Nucleus accumbens (tissue), 56 donors: ENCODE data around the gene GRB10.
"Not testable (repeated sequence)": the region's sequence is repeated elsewhere in the genome, so short reads cannot be mapped to it uniquely, and the experiment has no call there.

Experiments
- DNase-seq, 56 donors: peaks; one replicate each; lab custom pipeline; 2025; lab: John Stamatoyannopoulos, UW

GRB10 gene

DNA sequence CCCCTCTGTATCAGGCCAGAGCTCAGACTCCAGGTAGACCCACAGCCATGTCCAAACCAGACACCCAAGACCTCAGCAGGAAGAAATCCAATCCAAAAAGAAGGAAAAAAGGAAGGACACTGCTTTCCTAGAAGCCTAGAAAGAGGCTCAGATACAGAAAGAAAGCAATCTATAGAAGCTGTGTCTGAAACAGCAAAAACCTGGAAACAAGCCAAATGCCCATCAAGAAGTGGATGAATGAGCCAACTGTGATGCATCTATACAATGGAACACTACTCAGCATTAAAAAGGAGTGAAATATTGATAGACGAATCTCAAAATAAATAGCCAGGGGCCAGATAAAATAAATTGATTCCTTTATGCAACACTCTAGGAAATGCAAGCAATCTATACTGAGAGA lies 31.6 kb downstream of the GRB10 start:
- DNase-seq = no peak

DNA sequence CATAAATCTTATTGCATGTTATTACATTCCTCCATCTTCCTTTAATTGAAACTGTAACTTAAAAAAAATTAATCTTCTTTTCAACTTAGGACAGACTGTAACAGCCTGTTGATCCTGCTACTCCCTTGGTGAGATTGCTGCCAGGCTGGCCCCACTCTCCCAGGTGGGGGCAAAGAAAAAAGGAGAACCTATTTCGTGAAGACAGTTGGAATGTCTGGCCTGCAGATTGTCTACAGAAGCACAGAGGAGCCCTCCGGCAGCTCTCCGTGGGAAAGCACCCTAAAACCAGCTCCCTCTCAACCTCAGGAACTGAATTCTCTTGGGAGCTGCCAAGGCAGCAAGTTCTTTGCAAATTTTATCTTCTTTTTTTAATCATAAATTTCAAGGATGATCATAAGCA lies 32.8 kb downstream of the GRB10 start:
- no peak for DNase-seq

DNA sequence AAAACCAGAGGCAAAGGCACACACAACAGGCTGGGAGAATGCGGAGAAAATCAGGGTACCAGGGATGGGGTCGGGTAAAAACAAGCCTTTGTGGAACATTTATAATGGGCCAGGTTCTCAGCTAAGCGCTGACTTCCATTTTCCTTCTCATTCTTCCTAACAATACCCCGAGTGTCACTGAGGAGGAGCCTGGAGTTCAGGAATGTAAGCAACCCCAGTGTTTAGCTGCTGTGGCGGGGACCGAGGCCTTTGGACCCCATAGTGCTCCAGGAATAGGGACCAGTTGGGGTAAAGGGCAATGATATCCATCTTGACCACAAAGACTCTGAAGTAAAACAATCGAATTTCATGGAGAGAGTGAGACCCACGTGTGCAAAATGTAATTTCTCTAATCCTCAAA lies 34.2 kb downstream of the GRB10 start:
- no peak for DNase-seq

DNA sequence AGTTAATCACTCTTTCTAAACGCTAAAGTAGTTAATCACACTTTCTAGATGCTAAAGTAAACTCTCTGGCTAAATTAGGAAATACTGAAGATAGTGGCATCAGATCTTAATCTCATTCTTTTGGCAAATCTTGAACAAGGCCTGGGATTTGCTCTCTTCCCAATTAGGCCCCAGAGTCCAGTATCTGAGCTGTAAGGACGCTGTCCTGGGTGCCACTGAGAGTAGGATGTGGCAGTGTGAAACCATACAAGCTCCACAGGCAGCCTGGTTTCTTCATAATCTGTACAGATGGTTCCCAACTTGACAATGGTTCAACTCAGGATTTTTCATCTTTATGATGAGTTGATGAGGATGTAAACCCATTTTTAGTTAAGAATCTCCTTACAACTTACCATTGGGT lies 36.9 kb downstream of the GRB10 start:
- DNase-seq = no peak

DNA sequence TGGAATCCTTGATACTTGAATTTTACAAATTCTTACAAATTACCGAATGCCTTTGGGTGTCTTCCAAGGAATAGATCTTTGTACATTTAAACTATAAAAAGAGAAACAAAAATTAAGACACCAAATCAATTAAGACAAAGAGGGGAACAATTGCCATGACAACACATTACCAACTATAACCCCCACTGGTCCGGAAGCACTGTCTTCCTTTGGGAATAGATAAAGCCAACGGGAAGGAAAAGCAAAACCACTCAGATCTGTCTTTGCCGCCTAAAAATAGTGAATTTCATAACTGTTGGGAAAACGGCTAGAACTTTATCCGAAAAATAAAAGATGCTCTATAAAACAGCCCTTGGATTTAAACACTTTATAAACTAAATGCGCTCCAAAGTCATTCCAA lies 37.4 kb downstream of the GRB10 start:
- no peak for DNase-seq

DNA sequence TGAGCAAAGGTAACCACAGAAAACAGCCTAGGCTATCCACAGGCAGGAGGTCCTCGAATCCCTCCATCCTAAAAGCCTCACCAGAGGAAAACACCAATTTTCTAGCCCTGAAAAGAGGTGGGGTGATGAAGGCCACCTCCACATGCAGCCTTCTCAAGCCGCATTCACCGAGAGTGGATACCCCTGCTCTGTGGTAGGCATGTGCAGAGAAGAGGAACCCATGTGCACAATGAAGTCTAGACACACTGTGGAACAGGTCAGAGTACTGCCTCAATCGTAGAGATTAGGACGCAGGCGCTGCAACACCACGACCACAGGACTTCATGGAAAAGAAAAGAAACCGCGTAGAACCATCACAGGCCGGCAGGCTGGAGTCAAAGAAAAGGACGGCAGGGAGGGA lies 38.8 kb downstream of the GRB10 start:
- DNase-seq = no peak

DNA sequence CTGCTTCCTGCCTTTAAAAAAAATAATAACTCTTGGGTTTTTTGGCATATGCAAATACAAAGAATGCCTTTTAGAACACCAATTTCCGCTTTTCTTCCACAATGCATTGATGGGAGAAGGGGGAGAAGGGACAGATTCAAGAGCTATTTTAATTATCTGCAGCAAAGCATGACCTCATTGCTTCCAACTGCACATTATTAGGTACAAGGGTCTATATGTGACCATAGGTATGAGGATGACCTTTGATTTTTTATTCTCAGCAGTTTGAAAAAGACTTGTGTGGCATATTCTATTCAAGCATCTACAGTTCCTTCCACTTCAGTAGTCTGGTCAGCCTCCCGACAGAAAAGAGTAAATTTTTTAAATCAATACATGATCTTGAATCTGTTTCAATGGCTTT lies 39.7 kb downstream of the GRB10 start:
- no peak for DNase-seq

DNA sequence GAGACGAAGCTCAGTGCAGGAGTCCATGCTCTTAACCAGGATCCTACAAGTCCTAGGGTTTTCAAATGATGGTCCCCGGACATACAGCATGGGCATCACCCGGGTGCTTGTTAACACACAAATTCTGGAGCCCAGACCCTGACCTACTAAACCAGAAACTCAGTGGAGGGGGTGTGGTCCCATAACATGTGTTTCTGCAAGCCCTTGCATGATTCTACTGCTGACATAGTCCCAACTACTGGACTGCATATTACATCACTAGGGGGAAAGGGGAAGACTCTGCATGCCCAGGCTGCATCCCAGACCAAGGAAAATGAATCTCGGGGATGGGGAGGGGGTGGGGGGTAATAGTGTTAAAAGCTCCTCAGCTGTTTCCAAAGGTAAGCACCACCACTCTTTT lies 40.3 kb downstream of the GRB10 start:
- DNase-seq = no peak

DNA sequence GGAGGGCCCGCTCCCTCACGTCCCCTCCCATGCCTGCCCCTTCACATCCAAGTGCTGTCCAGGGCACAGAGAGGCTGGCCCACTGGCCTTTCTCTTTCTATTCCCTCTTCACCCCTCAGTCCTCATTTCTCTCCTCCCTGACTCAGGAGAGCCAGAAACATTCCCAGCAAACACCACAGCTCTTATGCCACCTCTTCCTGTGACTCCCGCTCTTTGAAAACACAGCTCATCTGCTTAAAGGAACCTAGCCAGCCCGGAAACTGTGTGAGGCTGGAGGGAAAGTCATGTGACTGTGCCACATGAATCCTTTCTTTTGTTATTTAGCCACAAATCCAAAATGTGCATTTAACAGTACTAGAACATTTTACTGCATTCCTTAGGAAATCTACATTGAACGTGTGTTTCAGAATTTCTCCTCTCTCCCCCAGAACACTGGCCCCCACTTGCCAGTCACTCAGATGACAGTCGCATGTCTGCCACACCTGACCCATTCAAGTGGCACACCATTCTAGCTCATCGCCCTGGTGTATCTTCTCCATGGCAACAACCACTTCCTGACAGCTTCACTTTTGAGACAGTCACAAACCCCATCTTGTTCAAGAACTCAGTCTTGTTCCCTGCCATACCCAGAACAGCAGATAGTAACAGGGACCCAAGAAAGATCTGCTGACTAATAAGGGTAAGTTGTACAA lies 42.8 kb downstream of the GRB10 start:
- peak in 6 of 56 donors; percentile 11 to 26 (median 14) for DNase-seq

DNA sequence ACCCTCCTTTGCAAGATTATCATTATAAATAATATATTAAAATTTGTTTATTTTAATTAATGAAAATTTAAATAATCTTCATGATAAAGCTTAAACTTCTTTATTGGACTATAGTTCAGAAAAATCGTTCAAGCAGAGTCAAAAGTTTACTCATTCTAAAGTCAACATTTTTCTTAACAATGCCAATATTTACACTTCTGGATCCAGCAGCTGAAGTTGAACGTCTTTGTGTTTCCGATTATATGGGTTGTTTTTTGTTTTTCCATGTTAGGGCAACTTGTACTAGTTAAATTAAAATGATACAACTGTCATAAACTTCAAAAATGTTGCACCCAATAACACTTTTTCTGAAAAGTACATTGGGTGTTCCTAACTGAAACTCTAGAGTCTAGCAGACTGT lies 43.8 kb downstream of the GRB10 start:
- no peak for DNase-seq

DNA sequence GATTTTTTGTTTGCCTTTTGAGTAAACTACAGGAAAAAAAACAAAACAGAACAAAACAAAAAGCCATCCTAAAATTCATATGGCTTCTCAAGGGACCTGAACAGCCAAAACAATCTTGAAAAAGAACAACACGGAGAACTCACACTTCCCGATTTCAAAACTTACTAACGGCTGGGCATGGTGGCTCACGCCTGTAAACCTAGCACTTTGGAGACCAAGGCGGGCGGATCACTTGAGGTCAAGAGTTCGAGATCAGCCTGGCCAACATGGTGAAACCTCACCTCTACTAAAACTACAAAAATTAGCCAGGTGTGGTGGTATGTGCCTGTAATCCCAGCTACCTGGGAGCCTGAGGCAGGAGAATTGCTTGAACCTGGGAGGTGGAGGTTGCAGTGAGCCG lies 46.9 kb downstream of the GRB10 start:
- DNase-seq = not testable (repeated sequence)

DNA sequence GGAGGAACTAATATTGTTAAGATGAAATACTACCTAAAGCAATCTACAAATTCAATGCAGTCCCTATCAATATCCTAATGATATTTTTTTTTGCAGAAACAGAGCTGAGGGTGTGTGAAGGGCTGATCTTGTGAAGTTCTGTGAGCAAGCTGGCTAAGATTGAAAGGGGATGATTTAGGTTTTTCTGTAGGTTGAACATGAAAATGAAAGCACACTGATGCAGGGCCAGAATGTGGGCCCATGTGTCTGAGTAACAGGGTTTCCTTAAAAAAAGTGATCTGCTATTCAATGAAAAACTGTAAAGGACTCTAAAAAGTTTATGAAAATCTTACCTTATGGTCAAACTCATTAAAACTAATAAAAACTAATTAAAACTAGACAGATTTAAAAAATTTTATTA lies 47.4 kb downstream of the GRB10 start:
- DNase-seq = no peak

DNA sequence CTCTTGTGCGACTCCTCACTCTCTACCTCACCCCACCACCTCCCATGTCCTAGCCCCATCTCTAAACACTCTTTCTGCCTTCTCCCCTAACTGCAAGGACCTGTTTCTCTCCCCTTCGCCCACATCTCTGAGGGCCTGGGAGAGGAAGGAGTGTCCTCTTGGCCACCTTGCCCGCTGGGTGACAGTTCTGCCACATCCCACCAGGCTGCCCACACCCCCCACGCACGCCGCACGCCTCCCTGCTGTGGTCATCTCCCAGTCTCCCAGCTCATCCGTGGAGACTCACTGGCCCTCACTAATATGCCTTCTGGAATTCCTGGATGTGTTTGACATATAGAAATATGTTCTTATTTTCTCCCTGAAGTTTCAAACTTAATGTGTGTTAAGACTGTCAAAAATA lies 48.5 kb downstream of the GRB10 start:
- no peak for DNase-seq

DNA sequence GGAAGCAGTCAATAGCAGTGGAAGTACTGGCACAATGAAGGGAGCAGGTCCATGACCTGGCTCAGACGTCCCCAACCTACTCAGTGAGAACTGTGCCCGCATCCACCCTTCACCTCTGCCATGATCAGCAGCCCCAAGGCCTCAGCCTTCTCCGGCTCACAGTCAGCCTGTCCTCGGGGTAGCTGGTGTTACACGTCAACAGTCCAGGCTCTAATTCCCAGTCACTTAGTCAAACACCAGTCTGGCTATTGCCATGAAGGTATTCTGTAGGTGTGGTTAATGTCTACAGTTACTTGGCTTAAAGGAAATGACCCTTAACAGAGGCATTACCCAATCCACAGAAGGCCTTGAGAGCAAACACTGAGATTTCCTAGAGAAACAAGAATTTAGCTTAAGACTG lies 49.1 kb downstream of the GRB10 start:
- DNase-seq = no peak

DNA sequence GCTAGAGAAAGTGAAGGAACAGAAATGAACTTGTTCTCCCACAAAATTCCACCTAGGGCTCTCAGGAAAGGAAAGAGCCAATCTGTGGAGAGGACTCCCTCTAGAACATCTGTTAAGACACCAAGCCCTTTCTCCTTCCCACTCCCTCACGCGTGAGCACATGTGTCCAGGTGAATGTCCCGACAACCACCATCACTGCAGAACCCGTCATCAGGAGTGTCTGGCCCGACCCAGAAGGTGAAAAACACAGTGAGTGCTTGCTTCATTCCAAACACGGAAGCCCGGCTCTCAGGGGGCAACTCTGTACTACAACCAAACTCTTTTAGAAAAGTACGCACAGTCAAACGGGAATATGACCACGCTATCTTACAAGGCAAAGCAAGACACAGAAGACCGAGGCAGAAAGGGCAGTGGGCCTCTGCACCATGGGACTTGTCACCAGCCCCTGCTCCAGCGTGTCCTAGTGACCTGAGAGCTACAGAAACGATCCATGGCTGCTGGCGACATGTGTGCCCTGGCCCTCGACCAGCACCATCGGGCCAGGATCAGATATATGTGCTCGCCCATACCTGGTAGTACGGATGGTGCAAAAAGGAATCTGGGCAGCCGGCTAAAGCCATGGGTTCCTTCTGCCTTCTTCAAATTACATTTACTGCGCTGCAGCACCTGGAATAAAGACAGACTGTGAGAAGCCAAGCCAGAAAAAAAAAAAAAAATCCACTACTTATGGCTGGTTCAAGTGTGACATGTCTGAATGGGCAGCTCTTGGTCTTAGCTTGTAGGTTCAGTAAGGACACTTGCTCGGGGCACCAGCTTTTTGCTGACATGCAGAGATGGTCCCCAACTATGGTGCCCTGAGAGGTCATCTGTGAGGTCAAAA lies 50.8 kb downstream of the GRB10 start:
- no peak for DNase-seq

DNA sequence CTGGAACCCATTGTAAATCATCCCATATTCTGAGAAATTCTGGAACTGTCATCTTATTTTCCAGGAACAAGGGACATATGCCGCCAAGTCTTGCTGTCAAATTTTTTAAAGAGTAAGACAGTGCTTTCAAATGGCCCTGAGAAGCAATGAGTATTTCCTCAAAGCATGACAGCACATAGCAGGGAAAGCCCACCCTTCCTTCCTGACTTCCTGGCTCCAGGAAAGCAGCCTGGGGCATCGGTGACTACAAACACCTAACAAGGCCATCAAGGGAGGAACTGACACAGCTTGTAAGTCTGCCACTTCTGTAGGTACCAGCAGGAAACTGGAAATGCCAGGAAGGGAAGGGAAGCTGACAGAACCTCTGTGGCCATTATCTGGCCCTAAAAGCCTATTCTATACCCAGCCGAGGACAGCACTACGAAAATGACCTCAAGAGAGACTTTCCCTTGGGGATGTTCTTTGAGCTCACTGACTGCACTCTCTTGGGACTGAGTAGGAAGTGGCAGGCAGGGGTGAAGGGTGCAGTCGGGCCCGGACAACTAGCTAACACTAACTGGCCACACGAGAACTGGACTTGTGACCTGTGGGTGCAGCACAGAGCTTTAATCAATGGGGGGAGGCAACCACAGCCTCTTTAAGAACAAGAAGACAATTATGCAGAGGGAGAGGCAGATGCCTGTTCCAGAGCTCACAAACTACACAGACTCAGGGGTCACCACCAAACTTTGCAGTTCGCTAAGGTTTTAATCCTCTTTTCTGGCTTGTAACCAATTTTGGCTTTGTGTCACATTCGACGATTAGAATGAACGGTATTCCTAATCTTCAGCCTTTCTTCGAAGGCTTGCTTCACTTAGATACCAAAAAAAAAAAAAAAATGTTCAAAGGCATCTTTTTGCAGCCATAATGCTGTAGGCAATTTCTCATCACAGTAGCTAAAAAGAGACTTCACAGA lies 52.0 kb downstream of the GRB10 start:
- no peak for DNase-seq

DNA sequence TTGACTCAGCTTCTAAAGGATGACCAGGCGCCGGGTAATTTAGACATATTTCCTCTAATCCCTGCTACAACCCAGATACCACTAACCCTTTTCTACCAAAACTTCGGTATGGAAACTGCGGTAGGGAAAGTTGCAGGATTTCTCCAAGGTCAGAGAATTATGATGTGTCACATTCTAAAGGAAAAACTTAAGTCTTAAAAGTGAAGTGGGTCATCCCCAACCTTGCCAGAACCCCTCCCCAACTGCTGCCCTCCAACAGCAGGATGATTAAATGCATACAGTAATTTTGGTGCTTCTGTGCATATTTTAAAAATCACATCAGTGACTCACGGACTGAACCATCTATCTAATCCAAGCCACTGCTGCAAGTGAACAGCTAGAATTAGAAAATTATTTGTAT lies 52.7 kb downstream of the GRB10 start:
- no peak for DNase-seq

DNA sequence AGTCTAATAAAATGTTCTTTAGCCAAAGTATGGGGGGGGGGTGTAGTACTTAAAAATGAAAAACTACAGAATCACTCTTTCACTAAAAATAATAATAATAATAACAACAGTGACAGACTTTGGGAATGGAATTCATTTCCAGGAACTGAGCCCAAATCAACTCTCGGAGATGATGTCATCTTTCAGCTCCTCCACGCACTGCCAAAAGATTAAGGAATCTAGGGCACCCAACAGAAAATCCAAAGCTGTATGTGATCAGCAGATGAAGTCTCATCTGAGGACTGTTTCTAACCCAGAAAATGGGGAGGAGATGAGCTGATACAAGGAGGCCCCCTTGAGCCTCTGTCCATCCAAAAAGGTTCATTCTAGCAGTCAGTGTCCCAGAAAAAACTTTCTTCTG lies 54.5 kb downstream of the GRB10 start:
- no peak for DNase-seq

DNA sequence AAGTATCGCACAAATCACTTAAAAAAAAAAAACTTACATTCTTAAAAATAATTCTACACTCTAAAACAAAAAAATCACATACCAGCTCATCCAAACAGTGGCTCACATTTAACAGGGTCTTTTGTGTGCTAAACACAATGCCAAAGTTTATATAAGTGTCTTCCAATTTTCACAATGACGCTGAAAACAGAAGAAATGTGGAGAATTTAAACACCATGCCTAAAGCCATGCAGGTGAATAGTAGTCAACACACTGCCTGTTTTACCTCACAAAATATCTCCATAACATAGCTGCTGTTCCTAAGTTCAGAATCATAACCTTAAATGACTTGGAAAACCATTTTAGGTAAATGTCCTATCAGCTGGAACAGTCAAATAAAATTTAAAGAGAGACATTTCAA lies 55.0 kb downstream of the GRB10 start:
- no peak for DNase-seq

DNA sequence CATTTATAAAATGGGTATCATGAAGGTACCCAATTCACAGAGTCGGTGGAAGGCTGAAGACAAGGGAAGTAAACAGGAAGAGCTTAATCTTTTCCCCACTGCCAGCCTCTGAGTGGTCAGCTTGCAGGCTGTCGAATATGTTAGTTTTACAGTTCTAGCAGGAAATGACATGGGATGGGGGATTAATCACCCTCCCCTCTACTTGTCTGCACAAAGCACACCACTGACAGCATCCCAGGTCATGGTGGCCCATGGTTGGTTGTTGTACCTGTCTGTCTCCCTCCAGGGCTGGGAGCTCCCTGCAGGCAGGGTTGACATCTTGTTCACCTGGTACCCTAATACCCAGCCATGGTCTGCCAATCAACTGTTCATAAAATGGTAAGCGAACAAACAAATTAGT lies 55.6 kb downstream of the GRB10 start:
- DNase-seq = no peak

DNA sequence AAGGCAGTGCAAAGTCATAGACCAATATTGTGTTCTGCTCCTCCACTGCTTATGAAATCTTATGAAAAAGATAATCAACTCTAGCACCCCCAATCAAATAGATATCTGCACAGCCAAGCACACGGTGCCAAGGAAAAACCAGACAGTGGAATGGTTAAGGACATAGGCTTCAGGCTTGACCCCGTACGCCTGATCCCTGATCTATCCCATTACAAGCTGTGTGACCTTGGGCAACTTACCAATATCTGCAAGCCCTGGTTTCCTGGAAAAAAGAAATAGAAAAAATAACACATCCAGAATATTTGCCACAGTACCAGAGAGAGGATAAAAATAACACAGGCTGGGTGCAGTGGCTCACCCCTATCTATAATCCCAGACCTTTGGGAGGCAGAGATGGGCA lies 56.9 kb downstream of the GRB10 start:
- DNase-seq = no peak
